HG03135 (cell line): ENCODE data around the gene SERPINB10.
"Not testable (repeated sequence)": the region's sequence is repeated elsewhere in the genome, so short reads cannot be mapped to it uniquely, and the experiment has no call there.

ENCODE experiments used
- ATAC-seq: cut with Tn5 transposase; IDR thresholded peaks from one replicate; pipeline ENCODE4 v1.9.1; 2021; ENCODE audit warnings: mild to moderate bottlenecking, moderate library complexity; ENCODE audit not compliant: unreplicated experiment

The SERPINB10 gene

DNA sequence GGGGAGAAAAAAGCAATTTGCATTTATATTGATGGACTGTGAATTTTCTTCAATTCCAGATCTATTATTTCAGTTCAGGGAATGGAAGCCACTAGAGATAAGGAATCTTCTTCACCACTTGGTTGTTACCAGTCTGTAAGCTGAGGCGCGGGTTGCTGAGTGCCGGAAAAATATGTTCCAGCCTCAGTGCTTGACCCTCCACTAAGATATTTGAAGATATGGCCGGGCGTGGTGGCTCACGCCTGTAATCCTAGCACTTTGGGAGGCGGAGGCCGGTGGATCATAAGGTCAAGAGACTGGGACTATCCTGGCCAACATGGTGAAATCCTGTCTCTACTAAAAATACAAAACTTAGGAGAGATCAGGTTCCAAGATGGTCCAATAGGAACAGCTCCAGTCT, 32.2 kb downstream of the SERPINB10 start:
- no peak for ATAC-seq

DNA sequence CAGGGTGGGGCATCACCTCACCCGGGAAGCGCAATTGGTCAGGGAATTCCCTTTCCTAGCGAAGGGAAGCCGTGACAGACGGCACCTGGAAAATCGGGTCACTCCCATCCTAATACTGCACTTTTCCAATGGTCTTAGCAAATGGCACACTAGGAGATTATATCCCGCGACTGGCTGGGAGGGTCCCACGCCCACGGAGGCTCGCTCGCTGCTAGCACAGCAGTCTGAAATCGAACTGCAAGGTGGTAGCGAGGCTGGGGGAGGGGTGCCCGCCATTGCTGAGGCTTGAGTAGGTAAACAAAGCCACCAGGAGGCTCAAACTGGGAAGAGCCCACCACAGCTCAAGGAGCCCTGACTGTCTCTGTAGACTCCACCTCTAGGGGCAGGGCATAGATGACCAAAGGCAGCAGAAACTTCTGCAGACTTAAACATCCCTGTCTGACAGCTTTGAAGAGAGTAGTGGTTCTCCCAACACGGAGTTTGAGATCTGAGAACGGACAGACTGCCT, 32.8 kb downstream of the SERPINB10 start:
- ATAC-seq, result not testable (repeated sequence)

DNA sequence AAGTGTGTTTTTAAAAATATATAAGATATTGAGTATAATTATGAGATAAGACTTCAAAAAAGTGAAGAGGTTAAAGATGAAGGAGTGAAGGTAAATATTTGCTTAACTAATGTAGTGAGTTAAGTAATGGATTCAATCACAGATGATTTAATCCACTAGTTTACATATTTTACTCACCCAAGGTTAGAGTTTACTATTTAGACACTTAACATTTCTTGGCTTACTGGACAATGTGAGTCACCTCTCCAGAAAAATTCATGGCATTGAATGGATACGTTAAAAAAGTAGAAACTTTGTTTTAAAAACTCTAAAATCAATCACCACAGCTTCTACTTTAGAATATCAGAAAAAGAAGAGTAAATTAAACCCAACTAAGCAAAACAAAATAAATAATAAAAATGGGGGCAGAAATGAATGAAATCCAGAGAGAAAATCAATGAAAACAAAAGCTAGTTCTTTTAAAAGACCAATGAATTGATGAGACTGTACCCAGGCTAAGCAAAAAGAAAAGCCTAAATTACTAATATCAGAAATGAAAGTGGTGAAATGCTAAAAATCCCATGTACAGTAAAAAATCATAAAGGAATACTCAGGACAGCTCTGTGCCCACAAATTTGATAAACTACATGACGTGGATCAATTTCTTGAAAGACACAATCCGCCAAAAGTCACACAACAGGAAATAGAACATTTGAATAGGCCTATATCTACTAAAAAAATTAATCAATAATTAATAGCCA, 39.5 kb downstream of the SERPINB10 start:
- no peak for ATAC-seq

DNA sequence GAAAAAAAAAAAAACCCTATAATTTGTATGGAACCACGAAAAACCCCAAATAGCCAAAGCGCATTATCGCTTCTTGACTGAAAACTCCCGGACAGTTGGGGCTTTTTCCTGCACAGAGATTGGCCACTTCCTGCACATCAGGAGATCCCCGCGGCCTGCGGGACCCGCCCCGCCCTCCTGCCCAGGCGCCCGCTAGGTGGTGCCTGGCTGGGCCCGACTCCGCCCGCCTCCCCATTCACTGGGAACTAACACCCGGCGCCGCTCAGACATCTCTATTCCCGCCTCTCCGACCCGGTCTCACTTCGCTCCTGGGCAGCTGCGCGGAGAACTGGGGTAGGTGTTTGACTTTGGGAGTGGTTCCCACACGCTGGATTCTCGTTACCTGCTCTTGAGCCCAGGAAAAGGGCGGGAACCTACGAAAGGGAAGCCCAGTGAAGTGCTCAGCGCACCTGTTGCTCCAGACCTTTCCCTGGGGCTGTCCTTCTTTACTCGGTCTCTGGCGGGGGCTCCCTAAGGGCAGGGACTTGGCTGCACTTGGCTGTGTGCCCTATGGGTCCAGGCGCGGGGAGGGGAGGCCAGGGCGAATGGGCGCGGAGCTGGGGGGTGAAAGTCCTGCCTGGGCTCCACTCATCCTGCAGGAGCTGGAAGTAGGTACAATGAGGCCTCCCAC, 41.4 kb downstream of the SERPINB10 start, which contains the start of gene HMSD:
Gene HMSD (plus strand): TSS at position 234 of the 670 bp plus-strand sequence. CDS start 4,155 bp downstream, outside the sequence.
- ATAC-seq, result peak; percentile 83

DNA sequence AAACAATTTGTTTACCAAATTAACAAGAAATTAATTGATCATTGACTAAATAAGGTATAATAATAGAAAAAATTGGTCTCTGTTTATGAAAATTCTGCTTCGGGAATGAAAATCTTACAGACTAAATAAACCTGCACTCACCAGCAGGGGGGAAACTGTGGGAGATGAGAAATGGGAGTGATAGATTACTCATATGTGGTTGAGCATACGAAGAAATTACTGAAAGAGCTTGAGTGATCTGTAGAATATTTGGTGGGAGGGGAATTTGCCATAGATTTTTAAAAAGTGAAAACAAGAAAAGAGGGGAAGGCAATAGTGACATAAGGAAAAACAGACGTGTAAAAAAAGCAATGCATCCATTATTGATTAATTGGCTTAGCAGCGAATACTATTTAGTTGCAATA, 43.5 kb downstream of the SERPINB10 start:
- ATAC-seq, result peak; percentile 43

DNA sequence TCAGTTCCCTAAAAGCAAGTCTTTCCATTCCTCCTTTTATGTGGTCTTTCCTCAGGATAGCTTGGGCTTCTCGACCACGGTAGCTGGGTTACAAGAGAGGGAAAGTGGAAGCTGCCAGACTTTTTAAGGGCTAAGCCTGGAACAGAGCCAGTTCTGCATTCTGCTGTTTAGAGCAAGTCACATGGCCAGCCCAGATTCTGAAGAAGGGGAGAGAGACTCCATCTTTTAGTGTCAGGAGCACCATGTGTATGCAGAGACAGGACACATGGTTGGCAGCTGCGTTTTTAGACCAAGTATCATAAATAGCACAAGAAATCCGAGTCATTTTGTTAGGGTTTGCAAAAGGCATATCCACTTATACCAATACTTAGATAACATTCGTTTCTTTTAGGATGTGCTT, 46.1 kb downstream of the SERPINB10 start:
- no peak for ATAC-seq

DNA sequence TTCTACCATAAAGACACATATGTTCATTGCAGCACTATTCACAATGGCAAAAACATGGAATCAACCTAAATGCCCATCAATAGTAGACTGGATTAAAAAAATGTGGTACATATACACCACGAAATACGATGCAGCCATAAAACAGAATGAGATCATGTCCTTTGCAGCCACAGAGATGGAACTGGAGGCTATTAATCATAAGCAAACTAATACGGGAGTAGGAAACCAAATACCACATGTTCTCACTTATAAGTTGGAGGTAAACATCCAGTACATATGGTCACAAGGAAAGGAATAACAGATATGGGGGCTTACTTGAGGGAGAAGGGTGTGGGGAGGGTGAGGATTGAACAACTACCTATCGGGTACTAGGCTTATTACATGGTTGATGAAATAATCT, 49.0 kb downstream of the SERPINB10 start:
- no peak for ATAC-seq

DNA sequence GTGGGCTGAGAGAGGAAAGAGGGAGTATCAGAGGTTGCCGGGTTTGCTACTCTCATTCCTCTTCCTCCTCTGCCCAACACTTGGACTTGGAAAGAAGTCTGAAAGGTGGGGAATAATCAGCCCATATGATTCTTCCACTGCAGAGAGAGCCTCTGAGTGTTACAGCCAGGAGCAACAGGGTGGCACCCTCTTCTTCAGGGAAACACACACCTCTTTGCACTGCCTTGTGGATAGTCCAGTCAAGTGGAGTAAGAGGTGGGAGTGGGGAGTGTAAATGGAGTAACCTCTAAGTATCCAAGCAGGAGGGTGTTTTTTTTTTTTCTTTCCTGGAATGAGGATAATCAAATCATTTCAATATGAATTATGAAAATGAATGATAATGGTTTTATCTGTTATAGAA, 53.1 kb downstream of the SERPINB10 start:
- no peak for ATAC-seq

DNA sequence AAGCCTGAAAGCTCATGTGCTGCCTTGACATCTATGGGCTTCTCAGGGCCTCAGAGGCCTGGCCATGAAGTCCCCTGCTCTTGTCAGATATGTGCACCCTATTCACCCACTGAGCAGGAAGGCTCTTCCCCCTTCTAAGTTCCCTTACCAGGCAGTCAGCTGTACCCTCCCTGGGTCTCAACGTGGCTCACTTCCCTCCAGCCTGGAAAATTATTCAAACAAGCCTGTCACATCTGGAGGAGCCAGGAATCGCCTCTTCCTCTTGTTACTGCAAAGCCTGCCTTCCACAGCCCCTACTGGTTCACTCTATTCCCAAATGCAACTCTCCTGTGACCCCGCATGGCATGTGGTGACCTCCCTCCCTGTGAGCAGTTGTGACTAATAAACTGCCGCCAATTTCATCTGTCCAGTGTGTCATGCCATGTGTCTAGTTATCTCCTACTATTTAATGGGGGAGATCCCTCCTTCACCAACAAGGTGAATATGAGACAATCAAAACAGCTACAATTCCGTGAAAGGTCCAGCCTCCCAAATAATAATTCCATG, 53.8 kb downstream of the SERPINB10 start:
- ATAC-seq, result no peak

DNA sequence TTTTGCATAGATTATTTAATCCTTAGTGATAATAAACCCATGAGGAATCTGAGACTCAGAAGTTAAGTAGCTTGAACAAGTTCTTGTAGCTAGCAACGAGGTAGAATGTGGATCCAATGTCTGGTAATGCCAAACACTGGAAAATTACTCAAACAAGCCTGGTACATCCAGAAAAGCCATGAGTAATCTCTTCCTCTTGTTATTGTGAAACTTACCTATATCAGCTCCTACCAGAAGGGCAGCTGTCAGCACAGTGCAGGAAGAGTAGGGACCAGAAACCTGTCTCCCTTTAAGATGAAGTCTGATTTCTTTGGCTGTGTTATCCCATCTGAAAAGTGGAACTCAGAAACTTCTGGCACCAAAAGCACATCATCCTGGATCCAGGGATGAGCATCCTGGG, 54.4 kb downstream of the SERPINB10 start:
- ATAC-seq, result no peak

DNA sequence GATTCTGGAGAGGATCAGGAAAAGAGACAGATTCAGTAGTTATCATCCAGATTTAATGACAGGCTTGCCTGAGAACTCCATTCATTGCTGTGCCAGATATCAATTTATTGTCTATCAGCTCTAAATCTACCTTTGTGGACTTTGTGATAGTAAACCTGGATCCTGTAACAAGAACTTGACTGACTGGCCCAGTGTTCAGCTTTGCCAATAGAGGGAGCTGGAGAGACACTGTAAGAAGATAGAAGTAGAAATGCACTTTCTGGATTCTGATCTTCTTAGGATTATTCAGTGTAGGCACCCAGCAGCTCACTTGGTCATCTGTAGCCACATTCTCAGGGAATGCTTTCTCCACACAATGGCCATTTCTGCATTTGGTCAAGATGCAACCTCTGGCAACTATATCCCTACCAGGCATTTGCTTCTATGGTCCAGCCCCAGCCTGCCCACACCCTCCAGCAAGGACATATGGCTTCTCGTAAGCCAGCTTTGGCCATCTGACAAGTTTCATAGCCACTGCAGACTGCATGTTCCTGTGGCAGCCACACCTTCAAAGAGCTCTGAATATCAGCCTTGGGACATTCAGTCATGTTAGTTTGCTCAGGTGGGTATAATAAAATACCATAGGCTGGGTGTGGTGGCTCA, 56.0 kb downstream of the SERPINB10 start:
- peak; percentile 80 for ATAC-seq

DNA sequence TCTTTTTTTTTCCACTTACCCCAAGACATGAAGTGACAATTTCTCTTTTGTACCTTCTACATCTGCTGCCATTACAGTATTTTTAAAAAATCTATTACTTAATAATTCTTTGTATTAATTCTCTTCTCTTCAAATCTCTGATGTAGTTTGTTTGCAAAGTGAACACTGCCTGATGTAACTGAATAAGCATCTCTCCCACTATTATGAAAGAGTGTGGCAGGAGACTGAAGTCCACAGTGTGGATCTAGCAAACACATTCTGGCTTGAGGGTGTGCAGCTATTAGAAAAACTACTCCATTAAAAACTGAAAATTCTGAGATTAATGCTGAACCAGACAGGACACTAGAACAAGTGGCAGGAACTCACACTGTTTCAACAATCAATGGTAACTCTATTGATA, 57.1 kb downstream of the SERPINB10 start:
- ATAC-seq, result no peak

DNA sequence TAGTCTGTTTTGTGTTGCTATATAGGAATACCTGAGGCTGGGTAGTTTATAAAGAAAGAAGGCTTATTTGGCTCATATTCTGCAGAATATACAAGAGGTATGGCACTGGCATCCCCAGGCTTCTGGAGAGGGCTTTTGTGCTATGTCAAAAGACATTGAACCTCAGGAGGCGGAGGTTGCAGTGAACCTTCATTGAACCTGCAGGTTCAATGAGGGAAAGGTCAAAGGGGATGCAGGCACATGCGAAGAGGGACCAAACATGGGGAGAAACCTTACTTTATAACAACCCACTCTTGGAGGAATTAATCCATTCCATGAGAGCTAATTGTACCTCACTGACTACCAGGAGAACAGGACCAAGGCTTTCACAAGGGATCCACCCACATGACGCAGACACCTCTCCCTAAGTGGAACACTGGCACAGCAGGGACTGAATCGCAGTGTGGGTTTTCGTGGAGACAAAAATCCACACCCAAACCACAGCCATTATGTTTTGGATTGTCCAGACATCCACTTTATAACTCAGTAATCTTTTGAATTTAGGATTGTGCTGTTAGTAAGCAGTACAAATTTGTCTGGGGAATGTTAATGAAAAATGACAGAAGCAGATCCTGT, 58.1 kb downstream of the SERPINB10 start:
- no peak for ATAC-seq

DNA sequence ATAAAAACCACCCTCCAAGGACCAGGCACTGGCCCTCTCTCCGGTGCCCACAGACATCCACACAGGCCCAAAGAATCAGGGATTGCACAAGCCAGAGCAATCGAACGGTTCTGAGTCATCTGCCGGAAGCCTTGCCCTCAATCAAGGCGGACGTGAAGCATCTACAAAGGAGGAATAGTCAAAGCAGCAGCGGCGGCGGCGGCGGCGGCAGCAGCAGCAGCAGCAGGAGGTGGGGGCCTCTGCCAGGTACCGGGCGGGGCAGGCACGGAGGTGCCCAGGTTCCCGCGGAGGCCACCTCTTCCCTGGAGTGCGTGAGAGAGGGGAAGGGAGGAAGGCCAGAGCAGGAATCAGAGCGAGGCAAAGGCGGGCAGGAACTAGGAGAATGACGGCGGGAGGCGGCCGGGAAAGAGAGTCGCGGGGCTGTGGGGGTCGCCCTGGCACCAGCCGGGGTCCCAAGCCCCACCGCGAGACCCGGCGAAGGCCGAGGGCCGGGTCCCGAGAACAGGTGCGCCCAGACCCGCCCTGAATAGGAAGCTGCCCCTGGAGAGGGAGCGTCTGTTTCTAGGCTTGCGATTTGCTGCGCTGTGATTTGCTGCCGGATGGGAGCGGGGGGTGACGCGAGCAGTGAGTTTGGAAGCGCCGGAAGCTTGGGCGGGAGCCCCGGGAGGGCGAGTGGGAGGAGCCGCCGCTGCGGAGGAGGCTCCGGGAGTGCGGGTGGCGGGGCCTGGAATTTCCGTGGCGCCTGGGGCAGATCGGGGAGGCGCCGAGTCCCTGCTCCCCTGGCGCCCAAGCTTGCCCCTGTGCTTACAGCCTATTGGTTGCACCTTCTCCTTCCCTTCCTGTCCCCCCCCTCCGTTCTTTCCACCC, 62.4 kb downstream of the SERPINB10 start, which contains the start of gene SERPINB8:
Gene SERPINB8 (plus strand): TSS at position 140 of the 867 bp plus-strand sequence. CDS start 8,228 bp downstream, outside the sequence.
- peak; percentile 91 for ATAC-seq

DNA sequence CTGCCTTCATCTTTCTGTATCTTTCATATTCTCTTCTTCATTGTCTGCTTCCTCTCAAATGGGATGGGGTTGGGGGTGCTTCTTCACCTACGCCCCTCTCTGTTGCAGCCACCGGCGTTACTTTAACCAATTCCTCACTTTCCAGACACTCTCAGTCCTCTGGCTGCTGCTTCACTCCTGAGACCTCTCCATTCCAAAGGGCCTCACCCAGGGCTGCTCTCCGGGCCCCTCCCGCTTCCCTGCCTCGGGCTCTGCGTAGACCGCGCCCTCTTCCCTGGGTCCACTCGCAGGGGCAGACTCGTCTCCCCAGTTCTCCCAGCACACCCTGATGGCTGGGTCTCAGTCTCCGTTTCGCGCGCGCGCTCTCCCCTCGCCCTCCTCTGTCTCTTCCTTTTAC, 63.0 kb downstream of the SERPINB10 start:
- ATAC-seq, result no peak

DNA sequence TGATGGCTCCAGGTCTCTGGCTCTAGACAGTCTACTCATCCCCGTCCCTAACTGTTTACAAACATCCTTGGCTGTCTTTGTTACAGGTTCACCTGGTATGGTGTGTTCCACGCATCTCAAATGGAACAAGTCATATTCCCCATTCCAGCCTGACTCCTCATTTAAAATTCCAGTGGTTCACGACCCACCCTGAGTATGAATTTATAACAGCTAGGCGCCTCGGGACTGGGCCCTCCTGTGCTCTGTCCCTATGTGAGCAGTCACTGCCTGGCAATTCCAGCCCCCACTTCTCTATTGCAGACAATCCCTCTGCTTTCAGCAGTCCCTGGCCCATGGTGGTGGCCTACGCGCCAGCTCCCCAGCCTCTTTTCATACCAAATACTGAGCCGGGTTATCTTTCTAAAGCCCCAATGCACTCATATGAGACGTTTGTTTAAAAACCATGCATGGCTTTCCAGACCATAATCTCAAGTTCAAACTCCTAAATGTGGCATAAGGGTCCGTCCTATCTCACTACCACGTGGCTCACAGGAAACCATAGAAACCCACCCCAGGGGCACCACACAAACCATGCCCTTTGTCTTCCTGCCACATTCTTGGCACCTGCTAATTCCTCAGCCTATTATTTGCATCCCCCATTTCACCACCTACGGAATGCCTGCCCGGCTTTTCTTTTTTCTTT, 63.7 kb downstream of the SERPINB10 start:
- no peak for ATAC-seq

DNA sequence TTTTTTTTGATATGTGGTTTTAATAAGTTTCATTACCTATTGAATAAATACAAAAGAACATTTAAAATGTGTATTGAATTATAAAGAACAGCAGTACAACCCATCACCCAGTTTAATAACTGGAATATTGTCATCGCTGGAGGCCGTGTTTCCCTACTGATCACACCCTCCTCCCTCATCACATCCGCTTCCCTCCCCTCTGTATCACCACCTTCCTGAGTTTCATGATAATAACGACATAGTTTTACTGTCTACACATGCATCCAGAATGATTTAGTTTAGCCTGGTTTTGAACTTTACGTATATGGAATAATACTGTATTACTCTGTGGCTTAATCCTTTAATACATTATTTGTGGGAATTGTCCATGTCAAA, 64.2 kb downstream of the SERPINB10 start:
- no peak for ATAC-seq

DNA sequence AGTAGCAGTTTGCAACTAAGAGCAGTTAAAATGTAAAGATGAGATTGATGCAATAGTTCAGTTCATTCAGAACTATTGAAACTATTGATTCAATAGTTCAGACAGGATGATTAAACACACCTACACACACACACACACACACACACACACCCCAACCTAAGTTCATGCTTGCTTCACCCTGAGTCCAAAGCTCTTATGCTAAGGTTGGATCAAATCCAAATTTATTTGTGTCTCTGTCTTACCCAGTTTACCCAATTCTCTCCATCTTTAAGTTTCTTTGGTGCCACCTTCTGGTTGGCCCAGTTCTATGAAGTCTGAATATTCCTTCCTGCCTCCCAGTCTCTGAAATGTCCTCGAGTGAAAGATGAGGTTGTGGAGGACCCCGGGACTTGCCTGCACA, 67.2 kb downstream of the SERPINB10 start:
- ATAC-seq, result no peak

DNA sequence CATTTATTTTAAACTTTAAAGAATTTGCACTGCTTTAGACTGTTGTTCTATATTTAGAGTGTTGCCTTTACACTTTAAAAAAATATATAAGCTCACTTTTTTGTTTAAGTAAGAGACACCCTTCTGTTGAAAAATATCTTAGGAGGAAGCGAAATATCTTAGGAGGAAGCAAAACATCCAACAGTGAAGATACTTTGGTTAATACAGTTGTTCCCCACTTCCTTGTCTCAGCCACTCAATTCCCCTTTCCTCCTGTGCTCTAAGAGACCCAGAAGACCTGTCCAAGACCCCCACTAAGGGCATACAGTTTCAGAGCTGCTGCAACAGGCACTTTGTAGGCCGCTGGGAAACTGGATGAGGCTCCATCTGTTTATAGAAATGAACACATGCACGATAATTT, 67.9 kb downstream of the SERPINB10 start:
- no peak for ATAC-seq
